K562 (cell line): Measurements from ENCODE around the gene FSIP2. TPM values are rescaled to one million over a fixed set of nuclear protein-coding genes. Genes with fewer than 3 reads are reported as not detected.

ENCODE experiments used
- ATAC-seq: fragments of 200-7000 bp; cut with Tn5 transposase; 3 replicates; pipeline ENCODE4 v1.9.1; 2020; ENCODE audit warnings: moderate library complexity
- BruUV-seq: library from RNA; stranded (reverse); fragments of 400-500 nt; replicated peaks from 2 replicates; lab custom pipeline; 2021; lab: Mats Ljungman, UMichigan
- CTCF ChIA-PET: fragments of 300-600 bp; formaldehyde crosslinking; extraction: SDS; loops from one replicate; lab custom pipeline; 2021; ENCODE audit warnings: low intra/inter-chr PET ratio; lab: Yijun Ruan, JAX
- POLR2A ChIA-PET: fragments of 300-600, 350-650 bp; sonication (Branson Sonifier 250); formaldehyde crosslinking; extraction: SDS; loops from one replicate; lab custom pipeline; 2021; ENCODE audit warnings: antibody characterized with exemption, inconsistent platforms; lab: Yijun Ruan, JAX
- DNase-seq, 4 experiments: peaks; one replicate each; pipeline versions ENCODE4 v3.0.0 to v3.0.0-alpha.2; 2011 to 2018; ENCODE audit warnings: low spot score in 3 of 4, mixed read lengths in 3 of 4; ENCODE audit errors: extremely low read depth in 1 of 4
- FAIRE-seq: peaks from 2 replicates; lab custom pipeline; 2011; peaks lifted over from hg19 to GRCh38; lab: Jason Lieb, UNC
- H2AFZ ChIP-seq: 2 replicates; pipeline ENCODE4 v1.6.0; 2011; ENCODE audit warnings: low read depth, low read length, control low read depth, inconsistent platforms
- H3K27ac ChIP-seq: fragments of 200-600 bp; 3 replicates; pipeline ENCODE4 v1.8.0; 2011; ENCODE audit warnings: low read depth, mild to moderate bottlenecking, control low read depth, inconsistent platforms, low read length, moderate library complexity, mixed read lengths; ENCODE audit errors: extremely low read depth
- H3K27me3 ChIP-seq, 2 experiments: fragments of 300-600 bp in 1 of 2; 2 replicates in 1 of 2; 3 replicates in 1 of 2; pipeline versions ENCODE4 v1.6.0 to v1.8.0; 2011; ENCODE audit warnings: inconsistent platforms in 2 of 2, low read length in 2 of 2, mild to moderate bottlenecking in 1 of 2, mixed read lengths in 1 of 2, moderate library complexity in 1 of 2; ENCODE audit not compliant: control insufficient read depth in 2 of 2, insufficient read depth in 2 of 2
- H3K36me3 ChIP-seq: fragments of 300-600 bp; 3 replicates; pipeline ENCODE4 v1.8.0; 2011; ENCODE audit warnings: mild to moderate bottlenecking, low read length, inconsistent platforms; ENCODE audit not compliant: control insufficient read depth, insufficient read depth
- H3K4me1 ChIP-seq, 2 experiments: fragments of 200-600 bp in 1 of 2; replicated peaks in 1 of 2; 2 replicates in 1 of 2; 3 replicates in 1 of 2; pipeline versions ENCODE4 v1.5.1 to v1.8.0; 2011; ENCODE audit warnings: inconsistent platforms in 2 of 2, low read length in 2 of 2, mild to moderate bottlenecking in 1 of 2, mixed read lengths in 1 of 2, moderate library complexity in 1 of 2; ENCODE audit not compliant: control insufficient read depth in 2 of 2, insufficient read depth in 2 of 2
- H3K4me2 ChIP-seq: 2 replicates; pipeline ENCODE4 v1.6.1; 2011; ENCODE audit warnings: low read length, control low read depth, inconsistent platforms, mixed read lengths; ENCODE audit not compliant: insufficient read depth
- H3K4me3 ChIP-seq: fragments of 200-600 bp; sonication (generic), shearing (Covaris generic); 2 replicates; pipeline ENCODE4 v1.5.1; 2016; ENCODE audit warnings: control low read depth, inconsistent platforms
- H3K79me2 ChIP-seq: fragments of 200-600 bp; 3 replicates; pipeline ENCODE4 v1.8.0; 2011; ENCODE audit warnings: low read length, inconsistent platforms; ENCODE audit not compliant: control insufficient read depth, insufficient read depth
- H3K9ac ChIP-seq, 2 experiments: 2 replicates each; pipeline versions ENCODE4 v1.6.0 to v1.6.1; 2011; ENCODE audit warnings: low read depth in 2 of 2, low read length in 2 of 2, control low read depth in 1 of 2, inconsistent platforms in 1 of 2, mild to moderate bottlenecking in 1 of 2, mixed read lengths in 1 of 2; ENCODE audit not compliant: insufficient read depth in 1 of 2
- H3K9me1 ChIP-seq: one replicate; pipeline ENCODE4 v1.6.0; 2011; ENCODE audit warnings: inconsistent platforms, mild to moderate bottlenecking, low read length, moderate library complexity; ENCODE audit not compliant: control insufficient read depth, insufficient read depth
- H3K9me3 ChIP-seq: replicated peaks from 2 replicates; pipeline ENCODE4 v1.5.1; 2011; ENCODE audit warnings: low read depth, low read length, inconsistent platforms; ENCODE audit not compliant: control insufficient read depth, insufficient read depth
- H4K20me1 ChIP-seq: replicated peaks from 2 replicates; pipeline ENCODE4 v1.6.1; 2011; ENCODE audit warnings: low read length, inconsistent platforms, mixed read lengths; ENCODE audit not compliant: control insufficient read depth, insufficient read depth
- EZH2 ChIP-seq: IDR thresholded peaks from 2 replicates; pipeline ENCODE4 v1.6.1; 2012; ENCODE audit warnings: low read depth, mild to moderate bottlenecking, inconsistent platforms, low read length, borderline replicate concordance
- FOXO4 ChIP-seq: fragments of 450-650 bp; formaldehyde crosslinking; IDR thresholded peaks from 2 replicates; pipeline ENCODE4 v1.4.0; 2020; ENCODE audit warnings: mild to moderate bottlenecking, moderate library complexity
- KDM4B ChIP-seq, 2 experiments: fragments of 450-650 bp in 1 of 2; sonication (generic) in 1 of 2; IDR thresholded peaks; 2 replicates each; pipeline ENCODE4 v1.6.1; 2016 to 2017; ENCODE audit warnings: borderline replicate concordance in 2 of 2, antibody characterized with exemption in 1 of 2, low read depth in 1 of 2, mild to moderate bottlenecking in 1 of 2
- LCOR ChIP-seq: sonication (generic); formaldehyde crosslinking; IDR thresholded peaks from 2 replicates; pipeline ENCODE4 v1.8.0; 2022; ENCODE audit warnings: mild to moderate bottlenecking, missing genetic modification reagents
- MECOM ChIP-seq: fragments of 250-450 bp; sonication (Bioruptor Pico); IDR thresholded peaks from 2 replicates; pipeline ENCODE4 v1.8.0; 2022; ENCODE audit warnings: inconsistent platforms
- NFIX ChIP-seq: fragments of 250-450 bp; sonication (Bioruptor Pico); IDR thresholded peaks from 2 replicates; pipeline ENCODE4 v1.4.0; 2020; ENCODE audit warnings: low read depth, mild to moderate bottlenecking, moderate library complexity
- RBM25 ChIP-seq: fragments of 200-400 bp; formaldehyde crosslinking; IDR thresholded peaks from 2 replicates; pipeline ENCODE4 v1.6.1; 2018; ENCODE audit warnings: low read length, low read depth, moderate library complexity; ENCODE audit not compliant: severe bottlenecking
- TFAM ChIP-seq: fragments of 250-450 bp; sonication (Bioruptor Pico); conservative IDR thresholded peaks from 2 replicates; pipeline ENCODE4 v1.5.0; 2021; ENCODE audit warnings: mild to moderate bottlenecking, moderate library complexity
- TRIM28 ChIP-seq: fragments of 450-650 bp; IDR thresholded peaks from 2 replicates; pipeline ENCODE4 v1.6.1; 2017
- ZBTB12 ChIP-seq: fragments of 250-450 bp; sonication (Bioruptor Pico); IDR thresholded peaks from 2 replicates; pipeline ENCODE4 v1.4.0; 2020
- ZNF212 ChIP-seq: fragments of 450-650 bp; formaldehyde crosslinking; IDR thresholded peaks from 2 replicates; pipeline ENCODE4 v1.4.0; 2020; ENCODE audit warnings: mild to moderate bottlenecking
- ZNF3 ChIP-seq: fragments of 250-450 bp; sonication (Bioruptor Pico); IDR thresholded peaks from 2 replicates; pipeline ENCODE4 v1.5.0; 2021; ENCODE audit warnings: mild to moderate bottlenecking, moderate library complexity
- ZNF316 ChIP-seq: fragments of 450-650 bp; IDR thresholded peaks from 2 replicates; pipeline ENCODE4 v1.6.1; 2016
- ZNF668 ChIP-seq: fragments of 250-450 bp; sonication (Bioruptor Pico); IDR thresholded peaks from 2 replicates; pipeline ENCODE4 v1.8.0; 2022; ENCODE audit warnings: mild to moderate bottlenecking, inconsistent platforms
- WGBS: fragments of 100-300 bp; shearing (Covaris generic); methylation state at CpG from one replicate; pipeline ENCODE4 v1.1.6; 2016; ENCODE audit warnings: low coverage, mixed read lengths; ENCODE audit not compliant: insufficient coverage; ENCODE audit errors: missing lambda C conversion rate; 5-methylcytosine and 5-hydroxymethylcytosine counted together
- in situ Hi-C: fragments of 300-500 bp; cut with MboI; formaldehyde crosslinking; loops from 4 replicates; pipeline ENCODE4 v1.15.0; 2018; ENCODE audit warnings: inconsistent platforms, mixed read lengths
- intact Hi-C: fragments of 100-400 bp; cut with micrococcal nuclease; formaldehyde crosslinking; loops from 2 replicates; pipeline ENCODE4 v1.14.2; 2022
- polyA plus RNA-seq, 8 experiments: library from polyadenylated mRNA; depleted of rRNA in 4 of 8; stranded (reverse) in 5 of 8; unstranded in 3 of 8; fragments of >200 nt; fragmentation: Nextera tagmentation in 2 of 8; fragmentation: Illumina TruSeq in 1 of 8; extraction: Ambion mirVana in 2 of 8; extraction: Trizol in 1 of 8; gene quantifications; 2 replicates each; pipeline versions ENCODE4 v1.2.1 to v1.2.3, GENCODE V29; 2011 to 2014; ENCODE audit warnings: inconsistent platforms in 1 of 8, missing spikeins in 1 of 8
- total RNA-seq, 7 experiments: library from RNA; depleted of rRNA in 6 of 7; stranded (reverse); fragments of >200 nt in 6 of 7; fragmentation: Illumina TruSeq in 2 of 7; extraction: Trizol in 2 of 7; gene quantifications; 2 replicates each; pipeline versions ENCODE4 v1.2.1 to v1.2.3, GENCODE V29; 2011 to 2021; ENCODE audit warnings: low replicate concordance in 1 of 7

Gene FSIP2
- total and polyA plus RNA-seq, 9 of the 15 experiments (the other 6 are each of a cell fraction or from before 2014, with no cell fraction given) = 0.01 to 0.04 TPM; not detected in 7

GRCh38 chr2:185745864-185746859 is 7.6 kb downstream of the FSIP2 start:
- peak; percentile 51; the same call in 1 of the 2 replicates for TF ChIP-seq ZNF316
- no peak for TF ChIP-seq TFAM (CRISPR knock-in tag)
- H3K9me3 ChIP-seq = no peaks in the 10 kb centered on the region
- H3K9ac ChIP-seq = no peak overlapping the region
- in situ Hi-C loops = no loop called here
- no peak overlapping the region for H3K27ac ChIP-seq
- no peak overlapping the region for H3K4me3 ChIP-seq
- FAIRE-seq = no peak
- H3K79me2 ChIP-seq = no peaks in the 10 kb centered on the region
- DNase-seq = no peak
- intact Hi-C loops = no loop called here
- no peak overlapping the region for H3K4me2 ChIP-seq
- WGBS = 2% methylated on average over 5 of the region's 5 CpGs
- CTCF ChIA-PET = no interaction called here
- POLR2A ChIA-PET = no interaction called here
- H3K36me3 ChIP-seq = no peaks in the 10 kb centered on the region
- BruUV-seq = no TSS peak
- H3K4me1 ChIP-seq = no peaks in the 10 kb centered on the region
- H3K9me1 ChIP-seq = no peaks in the 10 kb centered on the region
- H2AFZ ChIP-seq = no peak overlapping the region
- H4K20me1 ChIP-seq = no peaks in the 10 kb centered on the region
- ATAC-seq = no peak
- no peaks in the 10 kb centered on the region for H3K27me3 ChIP-seq

GRCh38 chr2:185757356-185757755 is 18.8 kb downstream of the FSIP2 start:
- in situ Hi-C loops = no loop called here
- ChIA-PET CTCF (no interaction called here), POLR2A (no interaction called here)
- Histone ChIP-seq H4K20me1 (no peaks in the 10 kb centered on the region), H3K79me2 (no peaks in the 10 kb centered on the region), H3K27me3 (no peaks in the 10 kb centered on the region), H3K9me1 (no peaks in the 10 kb centered on the region), H3K4me1 (no peaks in the 10 kb centered on the region), H3K9ac (no peak overlapping the region), H2AFZ (no peak overlapping the region), H3K36me3 (no peaks in the 10 kb centered on the region), H3K9me3 (no peaks in the 10 kb centered on the region; the same call in 1 of the 2 replicates), H3K4me2 (no peak overlapping the region), H3K27ac (no peak overlapping the region), H3K4me3 (no peak overlapping the region)
- intact Hi-C loops = no loop called here
- no TSS peak for BruUV-seq
- FAIRE-seq = no peak
- DNase-seq = no peak
- ATAC-seq = no peak
- TF ChIP-seq TRIM28 (no peak), KDM4B (IDR thresholded peaks at IDR 0.05; ENCODE audit: borderline replicate concordance in 2 of 2, low read depth in 1 of 2) (no peak), ZNF212 (CRISPR knock-in tag) (no peak), ZNF668 (no peak), ZBTB12 (CRISPR knock-in tag) (no peak), LCOR (CRISPR knock-in tag) (no peak), FOXO4 (CRISPR knock-in tag) (no peak), EZH2 (no peak), MECOM (CRISPR knock-in tag) (no peak), ZNF3 (CRISPR knock-in tag) (no peak), NFIX (CRISPR knock-in tag) (no peak), RBM25 (no peak)
